Mesenchymal stem cell (in vitro differentiated cells and primary cell): Measurements from ENCODE around the gene RGMA.

ENCODE experiments used
- DNase-seq: peaks from one replicate; pipeline ENCODE4 v3.0.0-alpha.2; 2013
- H2AFZ ChIP-seq: one replicate; pipeline ENCODE4 v1.6.1; 2013; ENCODE audit warnings: low read depth, mild to moderate bottlenecking, control low read depth, inconsistent platforms, low read length, moderate library complexity
- H2AK5ac ChIP-seq: 2 replicates; pipeline ENCODE4 v1.6.1; 2013; ENCODE audit warnings: low read length, moderate library complexity, mild to moderate bottlenecking, inconsistent platforms; ENCODE audit not compliant: severe bottlenecking
- H2BK120ac ChIP-seq: one replicate; pipeline ENCODE4 v1.6.1; 2013; ENCODE audit warnings: low read depth, mild to moderate bottlenecking, inconsistent platforms, low read length, moderate library complexity
- H2BK12ac ChIP-seq, 2 experiments: one replicate each; pipeline ENCODE4 v1.6.1; 2013; ENCODE audit warnings: inconsistent platforms in 2 of 2, low read length in 2 of 2, mild to moderate bottlenecking in 2 of 2, moderate library complexity in 2 of 2, control low read depth in 1 of 2
- H2BK15ac ChIP-seq: one replicate; pipeline ENCODE4 v1.6.1; 2013; ENCODE audit warnings: mild to moderate bottlenecking, low read depth, inconsistent platforms; ENCODE audit not compliant: poor library complexity, severe bottlenecking
- H2BK5ac ChIP-seq: 2 replicates; pipeline ENCODE4 v1.6.1; 2013; ENCODE audit warnings: low read depth, mild to moderate bottlenecking, low read length, control low read depth, inconsistent platforms; ENCODE audit not compliant: poor library complexity, severe bottlenecking
- H3K14ac ChIP-seq, 2 experiments: one replicate each; pipeline ENCODE4 v1.6.1; 2013; ENCODE audit warnings: inconsistent platforms in 2 of 2, low read length in 2 of 2, control low read depth in 1 of 2, mild to moderate bottlenecking in 1 of 2, moderate library complexity in 1 of 2
- H3K18ac ChIP-seq, 2 experiments: one replicate each; pipeline ENCODE4 v1.6.1; 2013; ENCODE audit warnings: inconsistent platforms in 2 of 2, low read length in 2 of 2, control low read depth in 1 of 2, low read depth in 1 of 2, mild to moderate bottlenecking in 1 of 2
- H3K23ac ChIP-seq, 2 experiments: one replicate each; pipeline ENCODE4 v1.6.1; 2013; ENCODE audit warnings: inconsistent platforms in 2 of 2, low read length in 2 of 2, mild to moderate bottlenecking in 2 of 2, moderate library complexity in 2 of 2, control low read depth in 1 of 2
- H3K27ac ChIP-seq: 2 replicates; pipeline ENCODE4 v1.5.1; 2013; ENCODE audit warnings: mild to moderate bottlenecking, moderate library complexity, low read length, control low read depth, inconsistent platforms; ENCODE audit not compliant: poor library complexity, severe bottlenecking
- H3K27me3 ChIP-seq, 2 experiments: 2 replicates each; pipeline versions ENCODE4 v1.6.1 to v1.7.0; 2013; ENCODE audit warnings: low read length in 2 of 2, mild to moderate bottlenecking in 2 of 2, moderate library complexity in 2 of 2, control low read depth in 1 of 2, inconsistent platforms in 1 of 2; ENCODE audit not compliant: control insufficient read depth in 1 of 2, insufficient read depth in 1 of 2
- H3K36me3 ChIP-seq, 2 experiments: 2 replicates each; pipeline versions ENCODE4 v1.6.1 to v1.7.0; 2013; ENCODE audit warnings: low read length in 2 of 2, control low read depth in 1 of 2, inconsistent platforms in 1 of 2, low read depth in 1 of 2, mild to moderate bottlenecking in 1 of 2; ENCODE audit not compliant: insufficient read depth in 2 of 2, control insufficient read depth in 1 of 2
- H3K4ac ChIP-seq, 2 experiments: one replicate each; pipeline ENCODE4 v1.6.1; 2013; ENCODE audit warnings: inconsistent platforms in 2 of 2, low read length in 2 of 2, mild to moderate bottlenecking in 2 of 2, moderate library complexity in 2 of 2, control low read depth in 1 of 2, low read depth in 1 of 2
- H3K4me1 ChIP-seq: 2 replicates; pipeline ENCODE4 v1.6.1; 2013; ENCODE audit warnings: low read depth, low read length, control low read depth; ENCODE audit not compliant: control insufficient read depth, insufficient read depth
- H3K4me2 ChIP-seq: 2 replicates; pipeline ENCODE4 v1.6.1; 2013; ENCODE audit warnings: low read length, mild to moderate bottlenecking, inconsistent platforms; ENCODE audit not compliant: poor library complexity, severe bottlenecking
- H3K4me3 ChIP-seq, 2 experiments: 2 replicates each; pipeline versions ENCODE4 v1.5.1 to v1.7.0; 2013; ENCODE audit warnings: low read length in 2 of 2, mild to moderate bottlenecking in 2 of 2, control low read depth in 1 of 2, low read depth in 1 of 2; ENCODE audit not compliant: insufficient read depth in 1 of 2
- H3K79me1 ChIP-seq: replicated peaks from 2 replicates; pipeline ENCODE4 v1.6.1; 2013; ENCODE audit warnings: mild to moderate bottlenecking, control low read depth, low read length, inconsistent platforms; ENCODE audit not compliant: poor library complexity, severe bottlenecking
- H3K9ac ChIP-seq: 2 replicates; pipeline ENCODE4 v1.7.0; 2013; ENCODE audit warnings: mild to moderate bottlenecking, low read length, moderate library complexity
- H3K9me3 ChIP-seq: 2 replicates; pipeline ENCODE4 v1.7.0; 2013; ENCODE audit warnings: mild to moderate bottlenecking, low read length; ENCODE audit not compliant: control insufficient read depth
- H4K8ac ChIP-seq: one replicate; pipeline ENCODE4 v1.6.1; 2013; ENCODE audit warnings: inconsistent platforms, mild to moderate bottlenecking, low read length, moderate library complexity
- H4K91ac ChIP-seq: one replicate; pipeline ENCODE4 v1.6.1; 2013; ENCODE audit warnings: mild to moderate bottlenecking, low read length, inconsistent platforms
- WGBS: methylation state at CpG from one replicate; pipeline ENCODE4 v1.1.7; 2013; ENCODE audit warnings: mixed read lengths; 5-methylcytosine and 5-hydroxymethylcytosine counted together

RGMA gene

DNA sequence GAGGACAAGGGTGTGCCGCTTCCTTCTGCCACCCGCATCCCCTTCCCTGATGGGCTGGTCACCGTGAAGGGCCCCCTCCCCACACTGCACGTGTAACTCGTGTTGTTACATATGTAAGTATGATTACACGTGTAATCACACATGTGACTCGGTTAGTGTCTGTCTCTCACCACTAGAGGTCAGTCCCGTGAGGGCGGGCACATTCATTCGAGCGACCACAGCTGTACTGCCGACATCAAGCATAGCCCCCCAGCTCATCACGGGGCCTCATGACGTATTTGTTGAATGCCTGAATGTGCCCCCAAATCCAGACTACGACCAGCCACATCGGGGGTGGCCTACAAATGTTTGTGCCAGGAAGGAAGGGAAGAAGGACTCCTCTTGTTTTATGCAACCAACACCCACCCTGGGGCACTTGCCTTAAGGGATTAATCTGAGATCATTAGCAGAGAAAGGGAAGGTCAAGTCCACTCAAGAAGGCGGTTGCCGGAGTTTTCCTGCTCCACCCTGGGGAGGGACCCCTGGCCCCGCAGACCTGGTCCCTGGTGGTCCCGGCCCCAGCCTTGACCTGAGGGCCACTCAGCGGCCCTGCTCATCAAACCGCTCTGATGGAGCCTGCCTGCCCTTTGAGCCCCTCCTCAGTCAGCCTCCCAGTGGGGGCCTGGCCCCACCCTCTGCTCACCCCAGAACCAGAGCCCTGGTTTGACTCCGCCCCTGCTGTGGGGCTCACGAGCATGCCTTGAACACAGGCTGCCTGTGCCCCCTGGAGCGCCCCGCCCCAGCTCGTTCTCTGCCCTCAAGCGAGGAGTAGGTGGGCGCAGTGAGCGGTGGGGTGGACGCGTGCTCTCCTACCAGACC lies 52.8 kb downstream of the RGMA start:
- H3K36me3 ChIP-seq, result no peaks in the 10 kb centered on the region
- no peak overlapping the region for H4K91ac ChIP-seq
- no peak overlapping the region for H3K4ac ChIP-seq
- no peak overlapping the region for H3K4me2 ChIP-seq
- no peak overlapping the region for H3K18ac ChIP-seq
- no peak overlapping the region for H3K23ac ChIP-seq
- no peak overlapping the region for H3K14ac ChIP-seq
- no peak overlapping the region for H3K4me3 ChIP-seq
- H2BK12ac ChIP-seq, result no peak overlapping the region
- no peak overlapping the region for H3K9ac ChIP-seq
- peak; percentile 46 for DNase-seq
- no peak overlapping the region for H3K27ac ChIP-seq
- 75% methylated on average over 32 of the region's 32 CpGs for WGBS
- H2BK120ac ChIP-seq, result no peak overlapping the region
- H4K8ac ChIP-seq, result peak overlapping the region; percentile 3
- no peak overlapping the region for H2AK5ac ChIP-seq
- H3K4me1 ChIP-seq, result peaks cover 2% of the 10 kb centered on the region
- H3K27me3 ChIP-seq, result peaks cover 0 to 5% of the 10 kb centered on the region in 2 experiments
- H2BK5ac ChIP-seq, result no peak overlapping the region
- no peaks in the 10 kb centered on the region for H3K9me3 ChIP-seq
- no peak overlapping the region for H2BK15ac ChIP-seq
- H3K79me1 ChIP-seq, result no peaks in the 10 kb centered on the region
- H2AFZ ChIP-seq, result no peak overlapping the region

DNA sequence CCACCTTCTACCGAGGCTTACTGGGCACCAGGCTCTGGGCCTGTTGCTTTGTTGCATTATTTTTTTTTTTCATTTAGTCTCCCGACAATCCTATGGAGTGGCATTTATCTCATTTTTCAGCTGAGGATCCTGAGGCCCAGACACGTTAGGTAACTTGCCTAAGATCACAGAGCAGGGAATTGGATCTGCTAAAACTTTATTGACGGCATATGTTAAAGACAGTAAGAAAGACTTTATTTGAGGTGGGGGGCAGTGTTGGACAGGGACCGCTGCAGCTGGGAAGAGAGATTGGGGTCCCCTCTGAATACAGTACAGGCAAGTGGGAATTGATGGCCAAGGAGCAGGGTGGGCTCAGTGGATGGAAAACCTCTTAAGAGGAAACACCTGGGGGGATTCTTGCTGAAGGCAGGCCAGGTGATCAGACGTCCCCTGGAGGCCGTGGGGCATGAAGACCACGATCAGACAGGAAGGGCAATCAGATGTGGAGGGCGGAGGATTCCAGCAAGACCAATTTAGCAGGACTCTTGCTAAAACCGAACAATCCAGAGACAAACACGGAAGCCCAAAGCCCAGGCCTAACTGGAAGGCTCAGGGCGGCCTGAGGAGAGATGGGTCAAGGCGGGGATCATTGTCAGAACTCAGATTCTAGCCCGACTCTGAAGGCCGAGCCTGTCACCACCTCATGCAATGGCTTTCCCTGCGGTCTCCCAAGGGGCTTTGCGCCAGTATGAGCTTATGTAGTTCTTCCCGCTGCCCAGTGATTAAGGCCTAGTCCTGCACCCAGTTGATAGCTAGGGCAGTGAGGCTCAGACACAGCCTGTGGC lies 53.7 kb downstream of the RGMA start:
- H3K18ac ChIP-seq, result no peak overlapping the region
- no peak overlapping the region for H2BK15ac ChIP-seq
- no peak overlapping the region for H3K9ac ChIP-seq
- H3K4ac ChIP-seq, result no peak overlapping the region
- no peaks in the 10 kb centered on the region for H3K36me3 ChIP-seq
- no peak overlapping the region for H3K27ac ChIP-seq
- H3K9me3 ChIP-seq, result no peaks in the 10 kb centered on the region
- no peak overlapping the region for H4K91ac ChIP-seq
- peaks cover 0 to 5% of the 10 kb centered on the region in 2 experiments for H3K27me3 ChIP-seq
- no peak overlapping the region for H2AFZ ChIP-seq
- 86% methylated on average over 18 of the region's 18 CpGs for WGBS
- no peak overlapping the region for H4K8ac ChIP-seq
- no peaks in the 10 kb centered on the region for H3K79me1 ChIP-seq
- DNase-seq, result no peak
- H3K4me1 ChIP-seq, result peaks cover 9% of the 10 kb centered on the region
- H2BK5ac ChIP-seq, result no peak overlapping the region
- no peak overlapping the region for H3K4me2 ChIP-seq
- H3K4me3 ChIP-seq, result no peak overlapping the region
- H3K23ac ChIP-seq, result no peak overlapping the region
- no peak overlapping the region for H2BK12ac ChIP-seq
- H2BK120ac ChIP-seq, result no peak overlapping the region
- no peak overlapping the region for H3K14ac ChIP-seq
- H2AK5ac ChIP-seq, result no peak overlapping the region

GRCh38 chr15:93034512-93034911 lies 54.5 kb downstream of the RGMA start:
- H3K14ac ChIP-seq, result no peak overlapping the region
- no peak overlapping the region for H3K9ac ChIP-seq
- WGBS, result 77% methylated on average over 4 of the region's 7 CpGs
- H3K27me3 ChIP-seq, result peaks cover 0 to 5% of the 10 kb centered on the region in 2 experiments
- DNase-seq, result no peak
- H2BK15ac ChIP-seq, result no peak overlapping the region
- peaks cover 0 to 2% of the 10 kb centered on the region in 2 experiments for H3K36me3 ChIP-seq
- H3K18ac ChIP-seq, result no peak overlapping the region
- no peak overlapping the region for H2AK5ac ChIP-seq
- H3K4me2 ChIP-seq, result no peak overlapping the region
- H3K9me3 ChIP-seq, result no peaks in the 10 kb centered on the region
- no peak overlapping the region for H2BK5ac ChIP-seq
- no peak overlapping the region for H3K23ac ChIP-seq
- H4K8ac ChIP-seq, result no peak overlapping the region
- H2AFZ ChIP-seq, result no peak overlapping the region
- no peak overlapping the region for H2BK12ac ChIP-seq
- no peak overlapping the region for H4K91ac ChIP-seq
- no peak overlapping the region for H3K4me3 ChIP-seq
- peaks cover 17% of the 10 kb centered on the region for H3K4me1 ChIP-seq
- H3K79me1 ChIP-seq, result peaks cover 2% of the 10 kb centered on the region
- no peak overlapping the region for H3K27ac ChIP-seq
- H3K4ac ChIP-seq, result no peak overlapping the region
- H2BK120ac ChIP-seq, result no peak overlapping the region

GRCh38 chr15:93033434-93034045 lies 55.5 kb downstream of the RGMA start:
- Histone ChIP-seq H3K36me3 (peaks cover 0 to 12% of the 10 kb centered on the region in 2 experiments), H3K4me2 (no peak overlapping the region), H3K18ac (no peak overlapping the region), H4K91ac (no peak overlapping the region), H2BK15ac (no peak overlapping the region), H3K4ac (no peak overlapping the region), H3K23ac (no peak overlapping the region), H3K27me3 (no peaks in the 10 kb centered on the region), H2AK5ac (no peak overlapping the region), H2BK120ac (no peak overlapping the region), H3K79me1 (peaks cover 4% of the 10 kb centered on the region), H2BK12ac (no peak overlapping the region), H3K9ac (no peak overlapping the region), H3K9me3 (no peaks in the 10 kb centered on the region), H3K4me3 (no peak overlapping the region), H4K8ac (no peak overlapping the region), H3K27ac (no peak overlapping the region), H2BK5ac (no peak overlapping the region), H2AFZ (no peak overlapping the region), H3K14ac (no peak overlapping the region), H3K4me1 (peaks cover 24% of the 10 kb centered on the region)
- WGBS, result 82% methylated on average over 14 of the region's 14 CpGs
- no peak for DNase-seq
